LNCaP clone FGC (cell line): Measurements from ENCODE around the gene SAPCD1.

Experiments used
- DNase-seq: peaks from one replicate; pipeline ENCODE4 v3.0.0-alpha.2; 2011; ENCODE audit warnings: low read depth
- H3K4me3 ChIP-seq: 2 replicates; pipeline ENCODE4 v1.5.1; 2011; ENCODE audit warnings: mild to moderate bottlenecking, low read depth, low read length, control low read depth
- TF ChIP-seq, protein P1 (sequence below): IDR thresholded peaks from 2 replicates; pipeline ENCODE4 v1.5.1; 2012; ENCODE audit warnings: mild to moderate bottlenecking; ENCODE audit not compliant: control insufficient read depth, insufficient read depth; ENCODE audit errors: extremely low read depth

The SAPCD1 gene

DNA sequence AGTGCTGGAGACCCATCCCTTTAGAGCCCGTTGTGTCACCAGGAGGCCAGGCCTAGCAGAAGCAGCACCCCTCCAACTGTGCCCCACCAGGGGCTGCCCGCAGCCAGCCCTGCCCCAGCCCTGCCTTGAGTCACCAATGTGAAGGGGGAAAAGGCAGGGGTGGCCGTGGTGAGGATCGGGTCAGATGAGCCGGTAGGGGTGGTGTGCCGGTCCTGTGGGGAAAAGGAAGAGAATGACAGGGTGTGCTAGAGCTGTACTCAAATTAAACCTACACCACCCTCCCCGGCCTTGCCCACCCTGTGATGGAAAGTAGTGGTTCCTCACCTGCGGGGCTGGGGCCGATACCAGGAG lies 3.1 kb downstream of the SAPCD1 start:
- DNase-seq = no peak
- TF ChIP-seq, protein P1, sequence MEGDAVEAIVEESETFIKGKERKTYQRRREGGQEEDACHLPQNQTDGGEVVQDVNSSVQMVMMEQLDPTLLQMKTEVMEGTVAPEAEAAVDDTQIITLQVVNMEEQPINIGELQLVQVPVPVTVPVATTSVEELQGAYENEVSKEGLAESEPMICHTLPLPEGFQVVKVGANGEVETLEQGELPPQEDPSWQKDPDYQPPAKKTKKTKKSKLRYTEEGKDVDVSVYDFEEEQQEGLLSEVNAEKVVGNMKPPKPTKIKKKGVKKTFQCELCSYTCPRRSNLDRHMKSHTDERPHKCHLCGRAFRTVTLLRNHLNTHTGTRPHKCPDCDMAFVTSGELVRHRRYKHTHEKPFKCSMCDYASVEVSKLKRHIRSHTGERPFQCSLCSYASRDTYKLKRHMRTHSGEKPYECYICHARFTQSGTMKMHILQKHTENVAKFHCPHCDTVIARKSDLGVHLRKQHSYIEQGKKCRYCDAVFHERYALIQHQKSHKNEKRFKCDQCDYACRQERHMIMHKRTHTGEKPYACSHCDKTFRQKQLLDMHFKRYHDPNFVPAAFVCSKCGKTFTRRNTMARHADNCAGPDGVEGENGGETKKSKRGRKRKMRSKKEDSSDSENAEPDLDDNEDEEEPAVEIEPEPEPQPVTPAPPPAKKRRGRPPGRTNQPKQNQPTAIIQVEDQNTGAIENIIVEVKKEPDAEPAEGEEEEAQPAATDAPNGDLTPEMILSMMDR = no peak
- no peak overlapping the region for H3K4me3 ChIP-seq

DNA sequence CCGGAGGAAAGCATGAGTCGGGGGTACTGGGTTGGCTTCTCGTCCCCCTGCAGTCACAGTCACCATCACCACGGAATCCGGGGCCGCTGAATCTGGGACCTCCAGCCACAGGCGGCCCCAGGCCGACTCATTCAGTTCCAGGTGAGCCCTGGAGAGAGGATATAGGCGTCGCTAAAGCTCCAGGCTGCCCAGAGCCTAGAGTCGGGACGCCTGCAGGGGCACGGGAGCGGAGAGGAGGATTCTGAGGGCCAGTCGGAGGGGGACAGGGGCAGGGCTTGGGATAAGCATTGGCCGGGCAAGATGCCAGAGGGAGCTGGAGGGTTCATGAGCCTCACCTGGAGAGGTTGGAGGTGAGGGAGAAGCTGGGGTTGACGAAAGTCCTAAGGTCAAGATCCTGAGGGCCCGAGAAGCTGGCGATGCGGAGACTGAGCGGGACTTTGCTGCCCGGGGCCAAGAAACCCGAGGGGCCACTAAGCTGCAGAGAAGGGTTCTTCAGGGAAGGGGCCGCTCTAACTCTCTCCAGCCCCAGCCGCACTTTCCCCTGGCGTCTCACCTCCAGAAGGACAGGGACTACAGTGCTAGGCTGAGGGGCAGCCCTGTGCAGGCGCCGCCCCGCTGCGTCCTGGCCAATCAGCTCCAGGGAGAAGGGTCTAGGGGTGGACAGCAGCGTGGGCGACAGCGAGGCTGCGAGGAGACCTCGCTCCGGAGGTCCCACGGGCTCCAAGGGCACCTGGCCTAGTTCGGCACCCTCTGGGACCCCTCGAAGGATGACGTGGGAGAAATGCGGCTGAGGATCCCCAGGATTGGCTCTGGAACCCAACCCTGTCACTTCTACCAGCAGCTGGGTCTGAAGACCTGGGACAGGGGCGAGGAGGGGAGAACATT lies 3.7 kb downstream of the SAPCD1 start:
- H3K4me3 ChIP-seq = no peak overlapping the region
- TF ChIP-seq, protein P1 = no peak
- DNase-seq = no peak

DNA sequence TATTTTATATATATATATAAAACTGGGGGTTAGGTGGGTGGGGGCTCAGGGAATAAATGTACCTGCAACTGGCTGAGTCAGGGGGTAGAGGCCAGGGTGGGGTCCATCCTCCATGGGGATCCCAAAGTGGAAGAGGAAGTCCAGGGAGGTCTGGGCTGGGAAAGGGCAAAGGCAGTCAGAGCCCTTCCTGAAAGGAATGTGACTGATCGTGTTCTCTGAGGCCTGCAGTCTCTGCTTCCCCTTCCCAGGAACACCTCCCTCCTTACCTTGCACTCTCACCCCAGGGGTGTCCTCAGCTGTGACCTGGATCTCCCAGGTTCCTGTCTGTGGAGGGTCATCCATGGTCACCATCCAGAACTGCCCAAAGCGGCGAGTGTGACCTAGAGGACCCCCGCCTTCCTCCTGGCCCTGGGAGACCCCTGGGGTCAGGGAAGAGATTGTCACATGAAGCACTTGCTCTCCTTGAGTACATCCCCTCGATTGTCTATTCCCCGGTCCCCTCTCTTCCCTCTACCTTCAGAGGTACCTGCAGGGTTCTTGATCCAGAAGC lies 4.7 kb downstream of the SAPCD1 start:
- TF ChIP-seq, protein P1 = no peak
- DNase-seq = no peak
- H3K4me3 ChIP-seq = no peak overlapping the region

DNA sequence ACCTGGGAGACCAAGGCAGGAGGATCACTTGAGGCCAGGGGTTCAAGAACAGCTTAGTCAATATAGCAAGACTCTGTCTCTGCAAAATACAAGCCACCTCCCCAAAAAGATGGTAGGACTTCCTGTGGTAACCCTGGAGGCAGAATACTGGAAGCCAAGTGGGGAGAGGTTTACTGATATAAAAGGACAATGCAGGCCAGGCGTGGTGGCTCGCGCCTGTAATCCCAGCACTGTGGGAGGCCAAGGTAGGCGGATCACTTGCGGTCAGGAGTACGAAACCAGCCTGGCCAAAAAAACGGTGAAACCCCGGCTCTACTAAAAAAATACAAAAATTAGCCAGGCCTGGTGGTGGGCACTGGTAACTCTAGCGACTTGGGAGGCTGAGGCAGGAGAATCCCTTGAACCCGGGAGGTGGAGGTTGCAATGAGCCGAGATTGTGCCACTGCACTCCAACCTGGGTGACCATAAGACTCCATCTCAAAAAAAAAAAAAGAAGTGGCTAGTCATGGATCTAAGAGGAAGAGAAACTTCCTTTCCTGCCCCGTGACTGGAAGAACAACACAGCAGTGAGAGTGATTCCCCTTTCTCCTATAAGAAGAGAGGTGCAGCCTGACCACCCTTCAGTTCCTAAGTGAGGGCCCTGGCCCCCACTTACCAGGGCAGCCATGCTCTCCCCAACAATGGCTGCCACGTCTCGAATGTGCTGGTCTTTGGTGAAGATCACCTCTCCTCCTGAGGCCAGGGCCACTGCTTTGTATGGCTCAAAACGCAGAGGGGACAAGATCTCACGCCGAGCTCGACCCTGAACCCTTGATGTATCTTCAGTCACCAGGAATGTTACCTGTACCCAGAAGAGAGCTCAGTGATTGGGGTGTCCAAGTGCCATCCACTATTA lies 6.2 kb downstream of the SAPCD1 start:
- TF ChIP-seq, protein P1 = no peak
- H3K4me3 ChIP-seq = no peak overlapping the region
- DNase-seq = no peak

DNA sequence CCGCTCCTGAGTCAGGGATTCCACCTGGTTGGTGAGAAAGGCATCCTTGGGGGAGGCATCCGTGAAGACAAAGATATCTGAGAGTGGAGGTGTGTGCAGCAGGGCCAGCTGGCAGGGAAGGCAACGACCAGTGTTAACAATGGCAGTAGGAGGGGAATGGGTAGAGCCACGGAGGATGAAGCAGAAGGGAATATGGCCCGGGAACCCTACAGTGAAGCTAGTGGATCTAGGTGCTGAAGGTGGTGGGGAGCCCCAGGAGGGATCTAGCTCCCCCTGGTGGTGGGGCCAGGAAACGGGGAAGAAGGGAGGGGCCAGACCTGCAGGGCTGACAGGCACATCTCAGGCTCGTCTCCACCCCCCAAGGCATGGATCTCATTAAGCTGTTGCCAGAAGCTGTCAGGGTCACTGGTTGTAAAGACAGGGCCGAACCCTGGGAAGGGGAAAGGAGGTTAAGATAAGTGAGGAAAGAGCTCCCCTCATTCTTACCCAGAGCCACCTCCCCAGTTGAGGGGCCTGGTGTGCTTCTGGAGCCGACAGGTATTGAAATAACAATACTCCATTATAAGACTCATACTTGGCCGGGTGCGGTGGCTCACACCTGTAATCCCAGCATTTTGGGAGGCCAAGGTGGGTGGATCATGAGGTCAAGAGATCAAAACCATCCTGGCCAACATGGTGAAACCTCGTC lies 7.4 kb downstream of the SAPCD1 start:
- no peak for DNase-seq
- H3K4me3 ChIP-seq = no peak overlapping the region
- TF ChIP-seq, protein P1 = peak; percentile 78

DNA sequence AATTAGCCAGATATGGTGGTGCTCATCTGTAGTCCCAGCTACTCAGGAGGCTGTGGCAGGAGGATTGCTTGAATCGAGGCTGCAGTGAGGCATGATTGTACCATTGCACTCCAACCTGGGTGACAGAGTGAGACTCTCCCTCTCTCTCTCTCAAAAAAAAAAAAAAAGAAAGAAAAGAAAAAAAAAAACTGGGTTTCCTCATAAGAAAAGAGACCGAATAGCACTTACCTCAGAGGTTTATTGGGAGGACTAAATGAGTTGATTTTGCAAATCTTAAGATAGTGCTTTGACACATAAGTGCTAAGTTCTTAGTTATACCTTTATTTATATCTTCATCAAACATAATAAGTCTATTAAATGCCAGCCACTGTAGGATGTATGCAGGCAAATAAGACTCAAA lies 8.4 kb downstream of the SAPCD1 start:
- TF ChIP-seq, protein P1 = no peak
- no peak for DNase-seq

More for the DNA sequence above, 8.4 kb downstream of the SAPCD1 start:
- no peak overlapping the region for H3K4me3 ChIP-seq
